H1 (cell line): ENCODE measurements around the gene RAPGEF5. TPM values are rescaled to one million over a fixed set of nuclear protein-coding genes. Genes with fewer than 3 reads are reported as not detected.

Experiments
- CTCF ChIA-PET: fragments of 300-600 bp; sonication (Branson Sonifier 250); formaldehyde crosslinking; loops from one replicate; lab custom pipeline; 2021; ENCODE audit not compliant: partially characterized antibody; lab: Charles Lee
- POLR2A ChIA-PET: fragments of 300-600 bp; sonication (Branson Sonifier 250); formaldehyde crosslinking; loops from one replicate; lab custom pipeline; 2021; ENCODE audit warnings: inconsistent platforms; ENCODE audit not compliant: partially characterized antibody; lab: Charles Lee
- DNase-seq, 2 experiments: peaks; one replicate each; pipeline versions ENCODE4 v3.0.0 to v3.0.0-alpha.2; 2010 to 2022; ENCODE audit warnings: low spot score in 2 of 2, low read depth in 1 of 2, mixed read lengths in 1 of 2
- FAIRE-seq: peaks from 2 replicates; lab custom pipeline; 2011; peaks lifted over from hg19 to GRCh38; lab: Jason Lieb, UNC
- H2AFZ ChIP-seq: 2 replicates; pipeline ENCODE4 v1.8.1; 2012; ENCODE audit warnings: low read length, inconsistent platforms
- H2AK5ac ChIP-seq: 2 replicates; pipeline ENCODE4 v1.6.1; 2013; ENCODE audit warnings: low read depth, low read length
- H2BK120ac ChIP-seq: replicated peaks from 2 replicates; pipeline ENCODE3; 2013; ENCODE audit warnings: low read depth, low read length, inconsistent platforms
- H2BK12ac ChIP-seq: 2 replicates; pipeline ENCODE4 v1.6.1; 2013; ENCODE audit warnings: low read depth, low read length
- H2BK15ac ChIP-seq: 2 replicates; pipeline ENCODE4 v1.6.1; 2013; ENCODE audit warnings: low read length
- H2BK20ac ChIP-seq: 2 replicates; pipeline ENCODE4 v1.6.1; 2013; ENCODE audit warnings: low read length
- H2BK5ac ChIP-seq: 2 replicates; pipeline ENCODE4 v1.6.1; 2013; ENCODE audit warnings: low read depth, low read length
- H3K14ac ChIP-seq: 2 replicates; pipeline ENCODE4 v1.6.1; 2013; ENCODE audit warnings: inconsistent platforms; ENCODE audit not compliant: insufficient read length
- H3K18ac ChIP-seq: 2 replicates; pipeline ENCODE4 v1.6.1; 2013; ENCODE audit warnings: low read length; ENCODE audit errors: extremely low read depth
- H3K23ac ChIP-seq: 2 replicates; pipeline ENCODE4 v1.6.1; 2013; ENCODE audit warnings: inconsistent platforms; ENCODE audit not compliant: insufficient read length
- H3K23me2 ChIP-seq: 2 replicates; pipeline ENCODE4 v1.6.1; 2013; ENCODE audit warnings: low read depth, low read length
- H3K27ac ChIP-seq: 2 replicates; pipeline ENCODE4 v1.6.1; 2011; ENCODE audit warnings: low read depth, low read length, inconsistent platforms
- H3K27me3 ChIP-seq, 4 experiments: replicated peaks in 1 of 4; 1 replicate in 1 of 4; 2 replicates in 3 of 4; pipeline versions ENCODE4 v1.6.1 to v1.8.1; 2011 to 2013; ENCODE audit warnings: low read length in 3 of 4, mild to moderate bottlenecking in 3 of 4, inconsistent platforms in 2 of 4, mixed read lengths in 2 of 4, moderate library complexity in 1 of 4; ENCODE audit not compliant: control insufficient read depth in 3 of 4, insufficient read depth in 3 of 4; ENCODE audit errors: extremely low read depth in 1 of 4
- H3K36me3 ChIP-seq, 4 experiments: 2 replicates each; pipeline versions ENCODE4 v1.6.1 to v1.8.1; 2011 to 2013; ENCODE audit warnings: mild to moderate bottlenecking in 4 of 4, low read length in 3 of 4, moderate library complexity in 2 of 4, control low read depth in 1 of 4, inconsistent platforms in 1 of 4; ENCODE audit not compliant: insufficient read depth in 4 of 4, control insufficient read depth in 2 of 4
- H3K4ac ChIP-seq: replicated peaks from 2 replicates; pipeline ENCODE3; 2013; ENCODE audit warnings: low read length, low read depth, mixed read lengths, inconsistent platforms; ENCODE audit not compliant: insufficient read length
- H3K4me1 ChIP-seq, 4 experiments: replicated peaks in 1 of 4; 1 replicate in 1 of 4; 2 replicates in 3 of 4; pipeline versions ENCODE4 v1.6.1 to v1.8.1; 2011 to 2013; ENCODE audit warnings: low read length in 3 of 4, inconsistent platforms in 2 of 4, mixed read lengths in 1 of 4; ENCODE audit not compliant: insufficient read depth in 4 of 4, control insufficient read depth in 3 of 4
- H3K4me2 ChIP-seq, 2 experiments: 2 replicates each; pipeline versions ENCODE4 v1.6.1 to v1.8.1; 2011 to 2013; ENCODE audit warnings: low read depth in 2 of 2, low read length in 2 of 2, control low read depth in 1 of 2, inconsistent platforms in 1 of 2, mild to moderate bottlenecking in 1 of 2; ENCODE audit not compliant: insufficient read depth in 1 of 2
- H3K4me3 ChIP-seq, 4 experiments: fragments of 200-600, 300-600 bp in 1 of 4; sonication (generic), shearing (Covaris generic), sonication (Bioruptor Twin) in 1 of 4; 2 replicates each; pipeline versions ENCODE4 v1.5.1 to v1.8.1; 2011 to 2016; ENCODE audit warnings: low read length in 4 of 4, low read depth in 3 of 4, control low read depth in 2 of 4, inconsistent platforms in 2 of 4, mild to moderate bottlenecking in 2 of 4, mixed read lengths in 1 of 4, moderate library complexity in 1 of 4; ENCODE audit not compliant: insufficient read depth in 2 of 4; ENCODE audit errors: extremely low read depth in 1 of 4
- H3K56ac ChIP-seq: replicated peaks from 2 replicates; pipeline ENCODE3; 2013; ENCODE audit warnings: low read depth, mild to moderate bottlenecking, mixed read lengths, low read length, inconsistent platforms; ENCODE audit not compliant: insufficient read length
- H3K79me1 ChIP-seq: 2 replicates; pipeline ENCODE4 v1.6.1; 2013; ENCODE audit warnings: low read depth, low read length, control low read depth
- H3K79me2 ChIP-seq, 2 experiments: 2 replicates each; pipeline versions ENCODE4 v1.6.1 to v1.8.1; 2012 to 2013; ENCODE audit warnings: low read length in 2 of 2, mild to moderate bottlenecking in 2 of 2, inconsistent platforms in 1 of 2; ENCODE audit not compliant: insufficient read depth in 2 of 2, control insufficient read depth in 1 of 2
- H3K9ac ChIP-seq, 4 experiments: replicated peaks in 1 of 4; 1 replicate in 1 of 4; 2 replicates in 3 of 4; pipeline versions ENCODE4 v1.6.1 to v1.8.1; 2011 to 2013; ENCODE audit warnings: low read depth in 3 of 4, low read length in 3 of 4, control low read depth in 2 of 4, mild to moderate bottlenecking in 2 of 4, moderate library complexity in 2 of 4, inconsistent platforms in 1 of 4; ENCODE audit errors: extremely low read depth in 1 of 4
- H3K9me3 ChIP-seq, 2 experiments: 2 replicates each; pipeline versions ENCODE4 v1.6.1 to v1.8.1; 2012 to 2013; ENCODE audit warnings: mild to moderate bottlenecking in 2 of 2, moderate library complexity in 2 of 2, control low read depth in 1 of 2, inconsistent platforms in 1 of 2, low read depth in 1 of 2, low read length in 1 of 2, mixed read lengths in 1 of 2; ENCODE audit not compliant: insufficient read depth in 2 of 2
- H4K20me1 ChIP-seq, 2 experiments: replicated peaks in 1 of 2; 2 replicates each; pipeline versions ENCODE3 to v1.8.1; 2011 to 2013; ENCODE audit warnings: inconsistent platforms in 2 of 2, low read length in 2 of 2, mild to moderate bottlenecking in 1 of 2; ENCODE audit not compliant: insufficient read depth in 2 of 2, control insufficient read depth in 1 of 2
- H4K5ac ChIP-seq: 2 replicates; pipeline ENCODE4 v1.6.1; 2013; ENCODE audit warnings: low read length, low read depth, mixed read lengths, inconsistent platforms; ENCODE audit not compliant: insufficient read length
- H4K8ac ChIP-seq: 2 replicates; pipeline ENCODE4 v1.8.0; 2013; ENCODE audit warnings: mild to moderate bottlenecking, moderate library complexity, low read length, inconsistent platforms; ENCODE audit not compliant: insufficient read depth; ENCODE audit errors: extremely low read depth
- H4K91ac ChIP-seq: replicated peaks from 2 replicates; pipeline ENCODE3; 2013; ENCODE audit warnings: low read length, mixed read lengths, inconsistent platforms; ENCODE audit not compliant: insufficient read length
- CREB1 ChIP-seq: IDR thresholded peaks from 2 replicates; pipeline ENCODE4 v1.6.1; 2012; ENCODE audit warnings: inconsistent platforms
- EP300 ChIP-seq, 2 experiments: IDR thresholded peaks; 1 replicate in 1 of 2; 2 replicates in 1 of 2; pipeline ENCODE4 v1.6.1; 2011 to 2012; ENCODE audit warnings: low read depth in 2 of 2, low read length in 2 of 2, mild to moderate bottlenecking in 2 of 2, borderline replicate concordance in 1 of 2, inconsistent platforms in 1 of 2, moderate library complexity in 1 of 2
- EZH2 ChIP-seq: fragments of 200-600 bp; sonication (generic); IDR thresholded peaks from 2 replicates; pipeline ENCODE4 v1.7.1; 2012; ENCODE audit warnings: low read depth, mild to moderate bottlenecking, moderate library complexity, low read length, inconsistent platforms; ENCODE audit not compliant: severe bottlenecking
- KDM1A ChIP-seq: fragments of 200-600, 300-600 bp; sonication (generic); IDR thresholded peaks from 2 replicates; pipeline ENCODE4 v1.7.1; 2016; ENCODE audit warnings: mild to moderate bottlenecking, low read length, borderline replicate concordance
- NANOG ChIP-seq: IDR thresholded peaks from 2 replicates; pipeline ENCODE4 v1.6.1; 2011; ENCODE audit warnings: low read length, low read depth, mild to moderate bottlenecking, inconsistent platforms; ENCODE audit not compliant: insufficient read depth, poor library complexity, severe bottlenecking
- POLR2A ChIP-seq, 2 experiments: IDR thresholded peaks; 1 replicate in 1 of 2; 2 replicates in 1 of 2; pipeline ENCODE4 v1.6.1; 2011; ENCODE audit warnings: low read depth in 2 of 2, low read length in 2 of 2, mild to moderate bottlenecking in 2 of 2; ENCODE audit errors: control extremely low read depth in 1 of 2
- SP2 ChIP-seq: IDR thresholded peaks from 2 replicates; pipeline ENCODE4 v1.6.1; 2012; ENCODE audit warnings: mild to moderate bottlenecking, low read length, inconsistent platforms
- SP4 ChIP-seq: IDR thresholded peaks from 2 replicates; pipeline ENCODE4 v1.6.1; 2012; ENCODE audit warnings: low read length, inconsistent platforms
- TEAD4 ChIP-seq: IDR thresholded peaks from 2 replicates; pipeline ENCODE4 v1.6.1; 2012; ENCODE audit warnings: low read depth, low read length, inconsistent platforms, mixed read lengths
- WGBS, 2 experiments: shearing (Covaris generic) in 1 of 2; methylation state at CpG; one replicate each; pipeline versions ENCODE4 v1.1.6 to v1.1.7; 2013 to 2015; ENCODE audit warnings: low lambda C conversion rate in 2 of 2, mixed read lengths in 2 of 2, inconsistent platforms in 1 of 2, low coverage in 1 of 2, missing lambda C conversion rate in 1 of 2; ENCODE audit not compliant: insufficient replicate concordance in 2 of 2, insufficient coverage in 1 of 2, insufficient read length in 1 of 2; ENCODE audit errors: extremely low coverage in 1 of 2, missing lambda C conversion rate in 1 of 2; 5-methylcytosine and 5-hydroxymethylcytosine counted together
- polyA plus RNA-seq, 7 experiments: library from polyadenylated mRNA; depleted of rRNA in 3 of 7; stranded (reverse) in 5 of 7; unstranded in 2 of 7; fragments of >200 nt in 5 of 7; fragments of 200-250 nt in 2 of 7; gene quantifications; 1 replicate in 5 of 7; 2 replicates in 1 of 7; 4 replicates in 1 of 7; pipeline versions ENCODE4 v1.2.1 to v1.2.3, GENCODE V29; 2011 to 2013; ENCODE audit warnings: missing spikeins in 2 of 7, mixed read lengths in 2 of 7
- total RNA-seq: library from RNA; stranded (reverse); fragmentation: NEBNext Ultra II Directional; extraction: Animal tissue kit (Norgen Biotek cat#: 25700); gene quantifications from 2 replicates; pipeline ENCODE4 v1.2.1, GENCODE V29; 2021
- TF ChIP-seq, protein P1 (sequence below): IDR thresholded peaks from 2 replicates; pipeline ENCODE4 v1.6.1; 2011; ENCODE audit warnings: low read length, improper control_type of control experiment

RAPGEF5 gene
- total and polyA plus RNA-seq, 2 of the 8 experiments (the other 6 are each of a cell fraction or from before 2014, with no cell fraction given), result 4.4 to 22.9 TPM

- TF ChIP-seq TEAD4 (no peak), EZH2 (no peak), KDM1A (no peak), NANOG (no peak), CREB1 (no peak), EP300 (IDR thresholded peaks at IDR 0.05; ENCODE audit: borderline replicate concordance in 1 of 2, low read depth in 2 of 2, low read length in 2 of 2) (no peak), SP2 (no peak), POLR2A (IDR thresholded peaks at IDR 0.05; ENCODE audit: control extremely low read depth in 1 of 2, low read depth in 2 of 2, low read length in 2 of 2) (no peak), SP4 (no peak)
- TF ChIP-seq, protein P1, sequence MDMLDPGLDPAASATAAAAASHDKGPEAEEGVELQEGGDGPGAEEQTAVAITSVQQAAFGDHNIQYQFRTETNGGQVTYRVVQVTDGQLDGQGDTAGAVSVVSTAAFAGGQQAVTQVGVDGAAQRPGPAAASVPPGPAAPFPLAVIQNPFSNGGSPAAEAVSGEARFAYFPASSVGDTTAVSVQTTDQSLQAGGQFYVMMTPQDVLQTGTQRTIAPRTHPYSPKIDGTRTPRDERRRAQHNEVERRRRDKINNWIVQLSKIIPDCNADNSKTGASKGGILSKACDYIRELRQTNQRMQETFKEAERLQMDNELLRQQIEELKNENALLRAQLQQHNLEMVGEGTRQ, result no peak
- WGBS, 2 experiments, result 91% methylated on average over 2 of the region's 2 CpGs; no CpG with 5 or more reads in 1 of the 2 experiments
- Histone ChIP-seq H2BK20ac (peak overlapping the region; percentile 15), H3K79me2 (no peaks in the 10 kb centered on the region), H2BK15ac (no peak overlapping the region), H4K5ac (no peak overlapping the region), H3K4me1 (peaks cover 0 to 3% (median 0%) of the 10 kb centered on the region in 4 experiments; a peak in 1 of 7 replicates), H3K4me2 (no peak overlapping the region), H3K27ac (no peak overlapping the region), H2BK12ac (no peak overlapping the region), H3K79me1 (no peaks in the 10 kb centered on the region), H3K14ac (no peak overlapping the region), H3K4ac (no peak overlapping the region), H3K23me2 (no peaks in the 10 kb centered on the region), H3K9ac (no peak overlapping the region), H3K18ac (no peak overlapping the region), H3K36me3 (no peaks in the 10 kb centered on the region), H2AK5ac (no peak overlapping the region), H3K23ac (no peak overlapping the region), H4K8ac (no peak overlapping the region), H3K4me3 (no peak overlapping the region), H4K20me1 (no peaks in the 10 kb centered on the region), H4K91ac (no peak overlapping the region), H2BK5ac (no peak overlapping the region), H3K9me3 (no peaks in the 10 kb centered on the region), H2BK120ac (no peak overlapping the region), H2AFZ (no peak overlapping the region), H3K56ac (no peak overlapping the region), H3K27me3 (no peaks in the 10 kb centered on the region)
- no peak for DNase-seq
- POLR2A ChIA-PET, result interaction anchor here (0.6 kb wide), 1 partner anchor 36 kb away, joined by 3 read pairs; no protein-coding TSS in a partner anchor
- no peak for FAIRE-seq
- CTCF ChIA-PET, result interaction anchor here (0.6 to 1.2 kb wide), 2 partner anchors 33 to 187 kb away, joined by 3 read pairs; no protein-coding TSS in a partner anchor
These were observed 45.3 kb upstream of the RAPGEF5 start for GRCh38 chr7:22402250-22402649.
